ENCODE measurements around the gene TAF4. TPM values are rescaled to one million over a fixed set of nuclear protein-coding genes. Genes with fewer than 3 reads are reported as not detected.

TAF4 gene
- total and polyA plus RNA-seq, 2 of the 13 experiments (the other 11 are each of a cell fraction or from before 2014, with no cell fraction given), result 5.9 to 12.0 TPM

DNA sequence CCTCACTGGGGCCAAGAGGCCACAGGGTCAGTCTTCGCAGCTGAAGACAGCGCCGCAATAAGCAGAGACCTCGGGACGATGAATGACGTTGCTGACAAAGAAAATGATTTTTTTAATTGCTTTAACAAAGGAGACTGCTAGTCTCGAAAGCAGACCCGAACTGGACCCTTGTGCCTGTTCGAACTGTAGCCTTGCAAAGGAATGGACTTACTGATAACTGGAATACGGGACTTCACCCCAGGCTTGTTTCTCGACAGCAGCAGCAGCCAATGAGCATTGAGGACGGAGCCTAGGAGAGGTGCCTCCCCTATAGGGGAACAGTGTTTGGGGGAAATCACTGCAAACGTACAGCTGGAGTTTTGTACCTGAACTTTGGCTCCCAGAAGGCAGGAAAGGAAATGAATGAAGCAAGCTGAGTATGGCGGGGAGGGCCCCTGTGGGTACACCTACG, 1.3 kb upstream of the TAF4 start (continued):
- TF ChIP-seq, protein P1, sequence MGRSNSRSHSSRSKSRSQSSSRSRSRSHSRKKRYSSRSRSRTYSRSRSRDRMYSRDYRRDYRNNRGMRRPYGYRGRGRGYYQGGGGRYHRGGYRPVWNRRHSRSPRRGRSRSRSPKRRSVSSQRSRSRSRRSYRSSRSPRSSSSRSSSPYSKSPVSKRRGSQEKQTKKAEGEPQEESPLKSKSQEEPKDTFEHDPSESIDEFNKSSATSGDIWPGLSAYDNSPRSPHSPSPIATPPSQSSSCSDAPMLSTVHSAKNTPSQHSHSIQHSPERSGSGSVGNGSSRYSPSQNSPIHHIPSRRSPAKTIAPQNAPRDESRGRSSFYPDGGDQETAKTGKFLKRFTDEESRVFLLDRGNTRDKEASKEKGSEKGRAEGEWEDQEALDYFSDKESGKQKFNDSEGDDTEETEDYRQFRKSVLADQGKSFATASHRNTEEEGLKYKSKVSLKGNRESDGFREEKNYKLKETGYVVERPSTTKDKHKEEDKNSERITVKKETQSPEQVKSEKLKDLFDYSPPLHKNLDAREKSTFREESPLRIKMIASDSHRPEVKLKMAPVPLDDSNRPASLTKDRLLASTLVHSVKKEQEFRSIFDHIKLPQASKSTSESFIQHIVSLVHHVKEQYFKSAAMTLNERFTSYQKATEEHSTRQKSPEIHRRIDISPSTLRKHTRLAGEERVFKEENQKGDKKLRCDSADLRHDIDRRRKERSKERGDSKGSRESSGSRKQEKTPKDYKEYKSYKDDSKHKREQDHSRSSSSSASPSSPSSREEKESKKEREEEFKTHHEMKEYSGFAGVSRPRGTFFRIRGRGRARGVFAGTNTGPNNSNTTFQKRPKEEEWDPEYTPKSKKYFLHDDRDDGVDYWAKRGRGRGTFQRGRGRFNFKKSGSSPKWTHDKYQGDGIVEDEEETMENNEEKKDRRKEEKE (IDR thresholded peaks at IDR 0.05), result no peak
- 0 out of 2 replicates have a peak, but pooled peaks have one; percentile 68 for TF ChIP-seq ZNF101 (CRISPR knock-in tag; IDR thresholded peaks at IDR 0.05; ENCODE audit: borderline replicate concordance, low read depth)
- TF ChIP-seq, protein P2, sequence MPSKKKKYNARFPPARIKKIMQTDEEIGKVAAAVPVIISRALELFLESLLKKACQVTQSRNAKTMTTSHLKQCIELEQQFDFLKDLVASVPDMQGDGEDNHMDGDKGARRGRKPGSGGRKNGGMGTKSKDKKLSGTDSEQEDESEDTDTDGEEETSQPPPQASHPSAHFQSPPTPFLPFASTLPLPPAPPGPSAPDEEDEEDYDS (CRISPR knock-in tag; IDR thresholded peaks at IDR 0.05), result peak; percentile 94
- TF ChIP-seq TP53 (CRISPR knock-in tag; conservative IDR thresholded peaks at IDR 0.05), result no peak
- no peak for TF ChIP-seq ZNF619 (CRISPR knock-in tag; IDR thresholded peaks at IDR 0.05)
- no peak for TF ChIP-seq MYC (CRISPR knock-in tag; IDR thresholded peaks at IDR 0.05; ENCODE audit: borderline replicate concordance)
- TF ChIP-seq NFYC (CRISPR knock-in tag; IDR thresholded peaks at IDR 0.05), result peak; percentile 88
- TF ChIP-seq, protein P3, sequence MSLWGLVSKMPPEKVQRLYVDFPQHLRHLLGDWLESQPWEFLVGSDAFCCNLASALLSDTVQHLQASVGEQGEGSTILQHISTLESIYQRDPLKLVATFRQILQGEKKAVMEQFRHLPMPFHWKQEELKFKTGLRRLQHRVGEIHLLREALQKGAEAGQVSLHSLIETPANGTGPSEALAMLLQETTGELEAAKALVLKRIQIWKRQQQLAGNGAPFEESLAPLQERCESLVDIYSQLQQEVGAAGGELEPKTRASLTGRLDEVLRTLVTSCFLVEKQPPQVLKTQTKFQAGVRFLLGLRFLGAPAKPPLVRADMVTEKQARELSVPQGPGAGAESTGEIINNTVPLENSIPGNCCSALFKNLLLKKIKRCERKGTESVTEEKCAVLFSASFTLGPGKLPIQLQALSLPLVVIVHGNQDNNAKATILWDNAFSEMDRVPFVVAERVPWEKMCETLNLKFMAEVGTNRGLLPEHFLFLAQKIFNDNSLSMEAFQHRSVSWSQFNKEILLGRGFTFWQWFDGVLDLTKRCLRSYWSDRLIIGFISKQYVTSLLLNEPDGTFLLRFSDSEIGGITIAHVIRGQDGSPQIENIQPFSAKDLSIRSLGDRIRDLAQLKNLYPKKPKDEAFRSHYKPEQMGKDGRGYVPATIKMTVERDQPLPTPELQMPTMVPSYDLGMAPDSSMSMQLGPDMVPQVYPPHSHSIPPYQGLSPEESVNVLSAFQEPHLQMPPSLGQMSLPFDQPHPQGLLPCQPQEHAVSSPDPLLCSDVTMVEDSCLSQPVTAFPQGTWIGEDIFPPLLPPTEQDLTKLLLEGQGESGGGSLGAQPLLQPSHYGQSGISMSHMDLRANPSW (CRISPR knock-in tag; IDR thresholded peaks at IDR 0.05; ENCODE audit: borderline replicate concordance), result no peak
- no peak for TF ChIP-seq RFX3 (CRISPR knock-in tag; IDR thresholded peaks at IDR 0.05)
- TF ChIP-seq, protein P4, sequence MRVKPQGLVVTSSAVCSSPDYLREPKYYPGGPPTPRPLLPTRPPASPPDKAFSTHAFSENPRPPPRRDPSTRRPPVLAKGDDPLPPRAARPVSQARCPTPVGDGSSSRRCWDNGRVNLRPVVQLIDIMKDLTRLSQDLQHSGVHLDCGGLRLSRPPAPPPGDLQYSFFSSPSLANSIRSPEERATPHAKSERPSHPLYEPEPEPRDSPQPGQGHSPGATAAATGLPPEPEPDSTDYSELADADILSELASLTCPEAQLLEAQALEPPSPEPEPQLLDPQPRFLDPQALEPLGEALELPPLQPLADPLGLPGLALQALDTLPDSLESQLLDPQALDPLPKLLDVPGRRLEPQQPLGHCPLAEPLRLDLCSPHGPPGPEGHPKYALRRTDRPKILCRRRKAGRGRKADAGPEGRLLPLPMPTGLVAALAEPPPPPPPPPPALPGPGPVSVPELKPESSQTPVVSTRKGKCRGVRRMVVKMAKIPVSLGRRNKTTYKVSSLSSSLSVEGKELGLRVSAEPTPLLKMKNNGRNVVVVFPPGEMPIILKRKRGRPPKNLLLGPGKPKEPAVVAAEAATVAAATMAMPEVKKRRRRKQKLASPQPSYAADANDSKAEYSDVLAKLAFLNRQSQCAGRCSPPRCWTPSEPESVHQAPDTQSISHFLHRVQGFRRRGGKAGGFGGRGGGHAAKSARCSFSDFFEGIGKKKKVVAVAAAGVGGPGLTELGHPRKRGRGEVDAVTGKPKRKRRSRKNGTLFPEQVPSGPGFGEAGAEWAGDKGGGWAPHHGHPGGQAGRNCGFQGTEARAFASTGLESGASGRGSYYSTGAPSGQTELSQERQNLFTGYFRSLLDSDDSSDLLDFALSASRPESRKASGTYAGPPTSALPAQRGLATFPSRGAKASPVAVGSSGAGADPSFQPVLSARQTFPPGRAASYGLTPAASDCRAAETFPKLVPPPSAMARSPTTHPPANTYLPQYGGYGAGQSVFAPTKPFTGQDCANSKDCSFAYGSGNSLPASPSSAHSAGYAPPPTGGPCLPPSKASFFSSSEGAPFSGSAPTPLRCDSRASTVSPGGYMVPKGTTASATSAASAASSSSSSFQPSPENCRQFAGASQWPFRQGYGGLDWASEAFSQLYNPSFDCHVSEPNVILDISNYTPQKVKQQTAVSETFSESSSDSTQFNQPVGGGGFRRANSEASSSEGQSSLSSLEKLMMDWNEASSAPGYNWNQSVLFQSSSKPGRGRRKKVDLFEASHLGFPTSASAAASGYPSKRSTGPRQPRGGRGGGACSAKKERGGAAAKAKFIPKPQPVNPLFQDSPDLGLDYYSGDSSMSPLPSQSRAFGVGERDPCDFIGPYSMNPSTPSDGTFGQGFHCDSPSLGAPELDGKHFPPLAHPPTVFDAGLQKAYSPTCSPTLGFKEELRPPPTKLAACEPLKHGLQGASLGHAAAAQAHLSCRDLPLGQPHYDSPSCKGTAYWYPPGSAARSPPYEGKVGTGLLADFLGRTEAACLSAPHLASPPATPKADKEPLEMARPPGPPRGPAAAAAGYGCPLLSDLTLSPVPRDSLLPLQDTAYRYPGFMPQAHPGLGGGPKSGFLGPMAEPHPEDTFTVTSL (CRISPR knock-in tag; IDR thresholded peaks at IDR 0.05; ENCODE audit: borderline replicate concordance), result peak; percentile 39; the same call in 1 of the 2 replicates
- 0 out of 2 replicates have a peak, but pooled peaks have one; percentile 20 for TF ChIP-seq ISX (CRISPR knock-in tag; conservative IDR thresholded peaks at IDR 0.05)
- TF ChIP-seq NFKB2 (CRISPR knock-in tag; IDR thresholded peaks at IDR 0.05; ENCODE audit: borderline replicate concordance), result no peak; the same call in 1 of the 2 replicates
- peak; percentile 76 for TF ChIP-seq DPF2 (CRISPR knock-in tag; IDR thresholded peaks at IDR 0.05; ENCODE audit: borderline replicate concordance, low read depth)
- TF ChIP-seq, protein P5, sequence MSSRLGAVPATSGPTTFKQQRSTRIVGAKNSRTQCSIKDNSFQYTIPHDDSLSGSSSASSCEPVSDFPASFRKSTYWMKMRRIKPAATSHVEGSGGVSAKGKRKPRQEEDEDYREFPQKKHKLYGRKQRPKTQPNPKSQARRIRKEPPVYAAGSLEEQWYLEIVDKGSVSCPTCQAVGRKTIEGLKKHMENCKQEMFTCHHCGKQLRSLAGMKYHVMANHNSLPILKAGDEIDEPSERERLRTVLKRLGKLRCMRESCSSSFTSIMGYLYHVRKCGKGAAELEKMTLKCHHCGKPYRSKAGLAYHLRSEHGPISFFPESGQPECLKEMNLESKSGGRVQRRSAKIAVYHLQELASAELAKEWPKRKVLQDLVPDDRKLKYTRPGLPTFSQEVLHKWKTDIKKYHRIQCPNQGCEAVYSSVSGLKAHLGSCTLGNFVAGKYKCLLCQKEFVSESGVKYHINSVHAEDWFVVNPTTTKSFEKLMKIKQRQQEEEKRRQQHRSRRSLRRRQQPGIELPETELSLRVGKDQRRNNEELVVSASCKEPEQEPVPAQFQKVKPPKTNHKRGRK (CRISPR knock-in tag; IDR thresholded peaks at IDR 0.05), result no peak
- TF ChIP-seq ZSCAN21 (CRISPR knock-in tag; IDR thresholded peaks at IDR 0.05; ENCODE audit: borderline replicate concordance), result no peak
- TF ChIP-seq HNRNPH1 (optimal IDR thresholded peaks at IDR 0.05; ENCODE audit: low read depth, low read length), result no peak

All from HepG2 (cell line).